Cerebellar nuclear complex (tissue), 1 donor: Measurements from ENCODE around the gene PSTPIP1.

Experiments
- DNase-seq, 2 experiments: peaks; one replicate each; lab custom pipeline; 2025; lab: John Stamatoyannopoulos, UW

The PSTPIP1 gene

GRCh38 chr15:76978522-76979330 is 16.2 kb upstream of the PSTPIP1 start:
- DNase-seq, result no peak

DNA sequence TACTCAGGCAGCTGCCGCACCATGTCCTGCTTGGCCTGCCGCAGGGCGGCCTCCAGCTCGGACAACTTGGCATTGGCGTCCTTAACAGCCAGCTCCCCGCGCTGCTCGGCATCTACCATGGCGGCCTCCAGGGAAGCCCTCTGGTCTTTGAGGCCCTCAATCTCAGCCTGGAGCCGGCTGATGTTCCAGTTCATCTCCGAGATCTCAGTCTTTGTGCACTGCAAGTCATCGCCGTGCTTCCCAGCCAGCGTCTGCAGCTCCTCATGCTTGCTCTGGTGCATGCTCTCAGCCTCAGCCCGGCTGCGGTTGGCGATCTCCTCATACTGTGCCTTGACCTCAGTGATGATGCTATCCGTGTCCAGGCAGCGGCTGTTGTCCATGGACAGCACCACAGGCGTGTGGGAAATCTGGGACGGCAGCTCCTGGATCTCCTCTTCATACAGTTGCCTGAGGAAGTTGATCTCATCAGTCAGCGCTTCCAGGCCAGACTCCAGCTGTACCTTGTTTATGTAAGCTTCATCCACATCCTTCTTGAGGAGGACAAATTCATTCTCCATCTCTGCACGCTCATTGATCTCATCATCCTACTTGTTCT is 15.5 kb upstream of the PSTPIP1 start:
- DNase-seq, result no peak

- DNase-seq, result no peak
Observed at GRCh38 chr15:76979996-76980520, 14.9 kb upstream of the PSTPIP1 start.

DNA sequence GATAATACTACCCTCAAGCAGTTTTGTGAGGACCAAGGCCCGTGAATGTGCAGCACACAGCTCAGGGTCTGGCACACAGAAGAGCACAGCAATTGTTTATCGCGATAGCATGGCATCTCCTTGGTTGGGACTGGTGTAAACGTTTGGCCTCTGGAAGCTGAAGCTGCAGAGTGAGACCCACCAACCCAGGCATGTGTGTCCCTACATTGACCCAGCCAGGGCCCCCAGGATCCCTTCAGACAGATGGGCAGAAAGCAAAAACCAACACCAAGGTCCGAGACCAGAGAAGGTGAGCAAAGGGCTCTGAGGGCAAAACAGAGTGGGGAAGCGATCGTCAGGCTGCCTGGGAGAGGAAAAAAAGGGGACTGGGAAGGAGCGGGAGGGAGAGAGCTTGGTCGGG is 12.6 kb upstream of the PSTPIP1 start:
- DNase-seq, result no peak

DNA sequence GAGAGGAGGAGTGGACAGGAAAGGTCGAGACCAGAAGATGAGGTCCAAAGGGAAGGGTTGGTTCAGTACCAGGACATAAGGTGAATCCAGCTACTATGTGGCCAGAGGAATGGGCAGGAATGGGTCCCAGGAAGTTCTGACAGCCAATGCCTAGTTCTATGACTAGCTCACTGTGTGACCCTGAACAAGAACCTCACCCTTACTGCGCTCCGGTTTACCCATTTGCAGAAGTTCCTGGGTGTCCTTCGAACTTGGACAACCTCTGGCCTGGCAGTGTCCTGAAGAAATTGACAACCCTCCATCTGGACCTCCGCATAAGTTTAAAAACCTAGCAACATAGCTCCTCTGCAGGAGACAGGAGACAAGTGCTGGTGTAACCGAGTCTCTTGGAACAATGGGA is 12.2 kb upstream of the PSTPIP1 start:
- no peak for DNase-seq

DNA sequence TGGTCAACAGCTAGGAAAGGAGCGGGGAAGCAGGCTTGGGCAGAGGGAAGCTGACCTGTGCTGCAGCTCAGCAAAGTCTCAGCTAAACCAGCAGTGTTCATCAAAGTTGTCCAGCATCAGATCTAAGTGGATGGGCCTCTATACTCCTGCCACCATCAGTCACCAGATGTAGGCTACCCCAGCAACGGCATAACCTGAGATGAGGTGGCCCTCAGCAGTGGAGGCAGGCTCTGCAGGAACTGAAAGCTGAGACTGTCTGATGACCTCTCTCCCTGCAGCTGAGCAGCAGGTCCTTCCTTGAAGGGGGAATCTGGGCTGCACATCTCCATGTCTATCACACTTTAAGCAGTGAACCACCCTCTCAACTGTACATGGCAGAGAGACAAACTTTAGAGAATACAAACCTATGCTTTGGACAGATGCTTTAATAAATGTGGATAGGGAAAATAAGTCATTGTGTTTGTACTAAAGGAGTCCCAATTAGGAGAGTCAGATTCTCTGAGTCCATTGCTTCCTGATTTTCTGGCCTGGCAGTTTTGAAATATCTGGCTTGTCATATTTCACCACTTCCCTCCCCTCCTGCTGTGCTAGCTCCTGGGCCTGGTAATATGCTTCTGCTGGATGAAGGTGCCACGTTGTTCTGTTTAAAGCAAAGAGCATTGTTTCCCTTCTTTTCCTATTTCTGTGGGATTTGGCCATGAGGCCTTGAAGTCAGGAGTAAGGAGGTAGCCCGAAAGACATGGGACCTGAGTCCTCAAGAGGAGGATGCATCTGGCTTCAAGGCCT is 11.1 kb upstream of the PSTPIP1 start:
- DNase-seq, result no peak

- DNase-seq, result no peak
Observed at GRCh38 chr15:76986743-76987142, 8.2 kb upstream of the PSTPIP1 start.

- DNase-seq, result no peak
Observed at GRCh38 chr15:76987276-76987675, 7.7 kb upstream of the PSTPIP1 start.

- no peak for DNase-seq
Observed at GRCh38 chr15:76987896-76988860, 6.7 kb upstream of the PSTPIP1 start.

GRCh38 chr15:76988867-76989780 is 5.8 kb upstream of the PSTPIP1 start:
- no peak for DNase-seq

- DNase-seq, result no peak
Observed at GRCh38 chr15:76991048-76991447, 3.9 kb upstream of the PSTPIP1 start.

DNA sequence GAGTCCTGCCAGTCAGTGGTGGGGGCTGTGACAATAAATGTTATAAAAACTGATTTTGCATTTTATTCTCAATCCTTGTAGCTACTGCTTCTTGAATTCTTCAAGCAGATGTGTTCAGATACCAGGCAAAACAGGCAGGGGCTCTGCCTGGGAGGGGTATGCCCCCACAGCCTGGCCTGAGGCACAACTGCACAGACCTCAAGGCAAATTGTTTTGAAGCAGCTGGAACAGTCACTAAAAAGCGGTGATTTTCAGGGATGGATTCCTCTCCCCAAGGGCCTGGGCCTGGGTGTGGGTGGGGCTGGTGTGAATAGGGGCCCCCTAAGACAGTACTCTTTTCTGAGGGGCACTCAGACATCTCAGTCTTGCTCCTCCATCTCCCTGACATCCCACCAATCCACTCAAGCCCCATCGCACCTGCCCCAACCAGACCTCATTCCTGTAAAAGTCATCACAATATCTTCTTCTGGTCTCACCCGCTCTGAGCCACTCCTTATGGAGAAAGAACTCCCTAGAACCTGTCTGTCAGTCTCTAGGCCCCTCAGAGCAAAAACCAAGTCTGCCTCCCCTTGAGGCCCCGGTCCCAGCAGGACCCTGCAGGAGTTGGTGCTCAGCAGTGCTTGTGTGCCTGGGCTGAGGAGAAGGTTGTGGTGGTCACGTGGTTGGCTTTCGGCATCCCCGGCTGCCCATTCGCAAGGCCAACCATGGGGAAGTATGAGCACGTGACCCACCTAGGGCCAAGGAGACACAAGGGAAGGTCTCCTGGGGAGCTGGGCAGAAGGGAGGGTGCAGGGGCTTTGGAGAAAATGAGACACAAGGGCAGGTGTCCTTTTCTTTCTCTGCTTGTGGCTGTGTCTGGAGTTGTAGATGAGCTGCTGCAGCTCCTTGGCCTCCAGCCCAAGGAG is 2.9 kb upstream of the PSTPIP1 start:
- DNase-seq, result no peak

DNA sequence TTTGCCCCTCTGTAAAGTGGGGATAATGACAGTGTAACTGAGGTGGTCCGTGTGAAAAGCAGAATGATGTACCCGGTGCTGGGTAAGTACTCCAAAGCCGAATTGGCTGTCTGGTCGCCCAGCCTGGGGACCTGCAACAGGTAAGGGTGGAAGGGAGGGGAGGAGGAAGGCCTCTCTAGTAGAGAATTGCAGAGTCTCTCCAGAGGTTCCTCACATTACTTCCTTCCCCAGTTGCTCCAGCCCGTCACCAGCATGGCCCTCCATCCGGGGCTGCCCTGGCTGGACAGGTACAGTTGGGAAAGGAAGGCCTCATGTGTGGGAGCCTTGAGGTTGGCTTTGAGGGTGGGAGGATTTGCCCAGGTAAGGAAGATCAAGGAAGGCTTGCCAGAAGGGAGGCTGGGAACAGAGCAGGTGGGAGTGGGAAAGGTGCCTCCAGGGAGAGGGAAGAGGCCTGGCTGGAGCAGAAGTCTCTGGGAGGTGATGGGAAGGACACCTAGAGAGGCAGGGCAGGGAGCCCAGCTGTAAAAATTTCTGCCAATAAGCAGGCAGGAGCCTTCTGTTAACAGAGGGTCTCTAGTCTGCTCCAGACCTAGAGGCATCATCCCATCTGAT is 1.7 kb upstream of the PSTPIP1 start:
- no peak for DNase-seq

DNA sequence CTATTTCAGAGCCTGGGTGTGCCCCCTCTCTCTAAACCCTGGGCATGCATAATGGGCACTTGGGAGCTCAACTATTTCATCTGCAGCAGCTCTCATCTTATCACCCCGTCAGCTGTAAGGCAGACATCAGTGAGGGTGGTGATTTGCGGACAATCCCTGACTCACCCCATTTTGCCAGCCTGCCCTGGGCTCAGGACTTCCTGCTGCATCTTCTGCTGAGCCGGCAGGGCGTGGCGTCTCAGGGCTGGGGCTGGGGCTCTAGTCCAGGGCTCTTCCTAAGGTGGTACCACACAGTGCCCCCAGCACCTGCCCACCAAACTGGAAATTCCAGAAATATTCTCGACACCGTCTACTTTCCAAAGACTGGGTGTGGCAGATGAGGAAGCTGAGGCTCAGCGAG is 925 bp upstream of the PSTPIP1 start:
- no peak for DNase-seq

DNA sequence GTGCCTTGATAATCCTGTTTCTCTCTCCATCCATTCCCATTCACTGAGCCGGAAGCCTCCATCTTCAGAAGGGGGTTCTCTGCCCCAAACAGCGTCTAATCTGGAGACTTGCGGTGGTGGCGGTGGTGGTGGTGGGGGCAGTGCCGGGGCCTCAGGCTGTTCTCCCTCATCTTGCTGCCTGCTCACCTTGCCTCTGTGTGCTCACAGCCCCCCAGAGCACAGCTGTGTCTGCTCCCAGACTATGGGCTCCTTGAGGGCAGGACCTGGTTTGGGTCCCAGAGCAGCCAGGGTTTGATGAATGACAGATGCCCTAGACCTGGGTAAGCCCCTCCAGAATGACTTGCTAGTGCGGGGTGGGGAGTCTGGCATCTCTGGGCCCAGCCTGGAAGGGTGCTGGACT is 430 bp upstream of the PSTPIP1 start:
- DNase-seq, result no peak

- DNase-seq, result no peak
Observed at GRCh38 chr15:76996076-76996525, 1.2 kb downstream of the PSTPIP1 start.

- DNase-seq, result no peak
Observed at GRCh38 chr15:76996526-76997401, 1.8 kb downstream of the PSTPIP1 start.
